ENCODE results near the gene CD1E.

CD1E gene

GRCh38 chr1:158328426-158328825, 25.3 kb upstream of the CD1E start:
- no peak for TF ChIP-seq CTCF (IDR thresholded peaks at IDR 0.05; ENCODE audit: low read depth, low read length)
- in situ Hi-C loops (cut with HindIII; ENCODE audit: low sequenced_read_pairs): no loop called here
- no peak overlapping the region for H3K4me3 ChIP-seq (ENCODE audit: low read depth, low read length)
- no peak for DNase-seq (ENCODE audit: low read depth, low spot score)

- no peak for DNase-seq (ENCODE audit: low read depth, low spot score)
- no peak for TF ChIP-seq CTCF (IDR thresholded peaks at IDR 0.05; ENCODE audit: low read depth, low read length)
- H3K4me3 ChIP-seq (ENCODE audit: low read depth, low read length): no peak overlapping the region
- in situ Hi-C loops (cut with HindIII; ENCODE audit: low sequenced_read_pairs): no loop called here
Measured at GRCh38 chr1:158329300-158329699, 24.4 kb upstream of the CD1E start.

- in situ Hi-C loops (cut with HindIII; ENCODE audit: low sequenced_read_pairs): no loop called here
- H3K4me3 ChIP-seq (ENCODE audit: low read depth, low read length): no peak overlapping the region
- no peak for TF ChIP-seq CTCF (IDR thresholded peaks at IDR 0.05; ENCODE audit: low read depth, low read length)
- no peak for DNase-seq (ENCODE audit: low read depth, low spot score)
Measured at GRCh38 chr1:158329733-158330132, 24.0 kb upstream of the CD1E start.

- in situ Hi-C loops (cut with HindIII; ENCODE audit: low sequenced_read_pairs): no loop called here
- no peak overlapping the region for H3K4me3 ChIP-seq (ENCODE audit: low read depth, low read length)
- no peak for TF ChIP-seq CTCF (IDR thresholded peaks at IDR 0.05; ENCODE audit: low read depth, low read length)
- no peak for DNase-seq (ENCODE audit: low read depth, low spot score)
Measured at GRCh38 chr1:158330391-158331105, 23.1 kb upstream of the CD1E start.

- in situ Hi-C loops (cut with HindIII; ENCODE audit: low sequenced_read_pairs): no loop called here
- no peak for DNase-seq (ENCODE audit: low read depth, low spot score)
- H3K4me3 ChIP-seq (ENCODE audit: low read depth, low read length): no peak overlapping the region
- TF ChIP-seq CTCF (IDR thresholded peaks at IDR 0.05; ENCODE audit: low read depth, low read length): no peak
Measured at GRCh38 chr1:158331106-158331425, 22.6 kb upstream of the CD1E start.

GRCh38 chr1:158331481-158332150, 22.1 kb upstream of the CD1E start, which contains the start of gene CD1B:
Gene CD1B (minus strand): TSS chr1:158331531. CDS start chr1:158331423, 108 bp downstream.
- in situ Hi-C loops (cut with HindIII; ENCODE audit: low sequenced_read_pairs): no loop called here
- no peak for TF ChIP-seq CTCF (IDR thresholded peaks at IDR 0.05; ENCODE audit: low read depth, low read length)
- H3K4me3 ChIP-seq (ENCODE audit: low read depth, low read length): no peak within 1 kb of the TSS
- DNase-seq (ENCODE audit: low read depth, low spot score): no peak

All from astrocyte of the spinal cord (primary cell).